HEK293 (cell line): Measurements from ENCODE around the gene GJC2.

Experiments
- EGR2 ChIP-seq: fragments of 450-650 bp; formaldehyde crosslinking; IDR thresholded peaks from 2 replicates; pipeline ENCODE4 v1.5.1; 2016; ENCODE audit warnings: low read depth, missing biosample characterization, missing genetic modification characterization
- KLF1 ChIP-seq: fragments of 450-650 bp; formaldehyde crosslinking; IDR thresholded peaks from 2 replicates; pipeline ENCODE4 v1.5.1; 2016; ENCODE audit warnings: missing biosample characterization, missing genetic modification characterization
- KLF7 ChIP-seq: fragments of 450-650 bp; formaldehyde crosslinking; IDR thresholded peaks from 2 replicates; pipeline ENCODE4 v1.5.1; 2016; ENCODE audit warnings: missing biosample characterization, missing genetic modification characterization, borderline replicate concordance
- KLF8 ChIP-seq: fragments of 450-650 bp; formaldehyde crosslinking; IDR thresholded peaks from 2 replicates; pipeline ENCODE4 v1.5.1; 2016; ENCODE audit warnings: missing biosample characterization, missing genetic modification characterization
- OVOL3 ChIP-seq: fragments of 450-650 bp; formaldehyde crosslinking; IDR thresholded peaks from 2 replicates; pipeline ENCODE4 v1.5.1; 2016; ENCODE audit warnings: missing biosample characterization, missing genetic modification characterization
- PRDM1 ChIP-seq: fragments of 450-650 bp; formaldehyde crosslinking; IDR thresholded peaks from 2 replicates; pipeline ENCODE4; 2016; ENCODE audit warnings: missing biosample characterization, missing genetic modification characterization
- TCF7L2 ChIP-seq: IDR thresholded peaks from 2 replicates; pipeline ENCODE4 v1.6.1; 2011; ENCODE audit warnings: low read depth, mild to moderate bottlenecking, inconsistent platforms, low read length, moderate library complexity, borderline replicate concordance
- WT1 ChIP-seq: fragments of 450-650 bp; formaldehyde crosslinking; IDR thresholded peaks from 2 replicates; pipeline ENCODE4 v1.5.1; 2016; ENCODE audit warnings: missing biosample characterization, missing genetic modification characterization
- YY1 ChIP-seq: fragments of 450-650 bp; formaldehyde crosslinking; IDR thresholded peaks from 2 replicates; pipeline ENCODE4 v1.5.1; 2018; ENCODE audit warnings: missing biosample characterization, missing genetic modification characterization
- ZFHX2 ChIP-seq: fragments of 450-650 bp; formaldehyde crosslinking; conservative IDR thresholded peaks from 2 replicates; pipeline ENCODE4 v1.5.1; 2016; ENCODE audit warnings: missing biosample characterization, missing genetic modification characterization
- ZFP69B ChIP-seq: fragments of 450-650 bp; formaldehyde crosslinking; IDR thresholded peaks from 2 replicates; pipeline ENCODE4 v1.5.1; 2016; ENCODE audit warnings: missing biosample characterization, missing genetic modification characterization
- ZNF138 ChIP-seq: fragments of 450-650 bp; formaldehyde crosslinking; IDR thresholded peaks from 2 replicates; pipeline ENCODE4 v1.5.1; 2016; ENCODE audit warnings: missing biosample characterization, missing genetic modification characterization, borderline replicate concordance
- ZNF2 ChIP-seq: fragments of 450-650 bp; formaldehyde crosslinking; IDR thresholded peaks from 2 replicates; pipeline ENCODE4 v1.5.1; 2016; ENCODE audit warnings: missing biosample characterization, missing genetic modification characterization
- ZNF211 ChIP-seq: fragments of 450-650 bp; formaldehyde crosslinking; IDR thresholded peaks from 2 replicates; pipeline ENCODE4 v1.5.1; 2016; ENCODE audit warnings: low read depth, missing biosample characterization, missing genetic modification characterization
- ZNF423 ChIP-seq: fragments of 450-650 bp; formaldehyde crosslinking; IDR thresholded peaks from 2 replicates; pipeline ENCODE4 v1.5.1; 2016; ENCODE audit warnings: missing biosample characterization, missing genetic modification characterization
- ZNF501 ChIP-seq: fragments of 450-650 bp; formaldehyde crosslinking; IDR thresholded peaks from 2 replicates; pipeline ENCODE4 v1.5.1; 2016; ENCODE audit warnings: missing biosample characterization, missing genetic modification characterization
- ZNF514 ChIP-seq: fragments of 450-650 bp; formaldehyde crosslinking; IDR thresholded peaks from 2 replicates; pipeline ENCODE4 v1.5.1; 2016; ENCODE audit warnings: missing biosample characterization, missing genetic modification characterization
- ZNF600 ChIP-seq: fragments of 450-650 bp; formaldehyde crosslinking; IDR thresholded peaks from 2 replicates; pipeline ENCODE4 v1.5.1; 2016; ENCODE audit warnings: missing biosample characterization, missing genetic modification characterization
- ZSCAN30 ChIP-seq: fragments of 450-650 bp; IDR thresholded peaks from 2 replicates; pipeline ENCODE4 v1.5.1; 2018; ENCODE audit warnings: missing biosample characterization, mild to moderate bottlenecking, missing genetic modification characterization, moderate library complexity
- TF ChIP-seq, protein P1 (sequence below): fragments of 450-650 bp; formaldehyde crosslinking; IDR thresholded peaks from 2 replicates; pipeline ENCODE4 v1.5.1; 2016; ENCODE audit warnings: missing biosample characterization, missing genetic modification characterization
- TF ChIP-seq, protein P2 (sequence below): fragments of 450-650 bp; formaldehyde crosslinking; IDR thresholded peaks from 2 replicates; pipeline ENCODE4 v1.5.1; 2017; ENCODE audit warnings: missing biosample characterization, missing genetic modification characterization
- TF ChIP-seq, protein P3 (sequence below): fragments of 450-650 bp; formaldehyde crosslinking; IDR thresholded peaks from 2 replicates; pipeline ENCODE4 v1.5.1; 2017; ENCODE audit warnings: missing biosample characterization, mild to moderate bottlenecking, missing genetic modification characterization, moderate library complexity
- TF ChIP-seq, protein P4 (sequence below): fragments of 450-650 bp; formaldehyde crosslinking; conservative IDR thresholded peaks from 2 replicates; pipeline ENCODE4 v1.5.1; 2016; ENCODE audit warnings: low read depth, missing biosample characterization, missing genetic modification characterization
- TF ChIP-seq, protein P5 (sequence below): IDR thresholded peaks from 2 replicates; pipeline ENCODE4 v1.6.1; 2011; ENCODE audit warnings: mild to moderate bottlenecking, low read depth, low read length, borderline replicate concordance
- TF ChIP-seq, protein P6 (sequence below): fragments of 450-650 bp; formaldehyde crosslinking; IDR thresholded peaks from 2 replicates; pipeline ENCODE4 v1.5.1; 2016; ENCODE audit warnings: missing biosample characterization, missing genetic modification characterization

GJC2 gene

DNA sequence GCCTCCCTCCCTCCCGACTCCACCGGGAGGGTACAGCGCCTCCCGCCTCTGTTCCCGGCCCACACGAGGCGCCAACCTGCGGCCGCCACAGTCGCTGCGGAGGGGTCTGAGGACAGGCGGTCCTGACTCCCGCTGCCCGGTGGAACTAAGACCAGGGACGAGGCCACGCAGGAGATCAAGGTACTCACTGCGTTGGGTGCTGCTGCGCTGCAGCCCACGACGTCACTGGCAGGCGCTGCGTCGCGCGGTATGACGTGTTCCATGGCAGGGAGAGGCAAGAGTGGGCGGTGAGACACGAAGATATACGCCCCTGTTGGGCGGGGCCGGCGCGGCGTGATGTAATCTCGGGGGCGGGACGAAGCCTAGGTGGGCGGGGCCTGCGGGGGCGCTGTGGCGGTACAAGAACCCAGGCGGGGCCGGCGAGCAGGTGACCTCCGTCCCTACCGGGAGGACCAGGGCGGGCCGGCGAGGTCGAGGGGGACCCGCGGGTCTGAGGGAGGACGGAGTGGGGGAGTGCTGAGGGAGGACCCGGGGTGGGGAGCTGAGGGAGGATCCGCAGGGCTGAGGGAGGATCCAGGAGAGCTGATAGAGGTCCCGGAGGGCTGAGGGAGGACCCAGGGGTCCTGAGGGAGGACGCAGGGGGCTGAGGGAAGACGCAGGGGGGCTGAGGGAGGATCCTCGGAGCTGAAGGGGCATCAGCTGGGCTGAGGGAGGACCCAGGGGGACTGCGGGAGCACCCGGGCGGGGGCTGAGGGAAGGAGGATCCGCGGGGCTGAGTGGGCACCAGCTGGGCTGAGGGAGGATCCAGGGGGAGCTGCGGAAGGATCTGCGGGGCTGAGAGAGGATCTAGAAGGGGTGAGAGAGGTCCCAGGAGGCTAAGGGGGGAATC is 40.4 kb upstream of the GJC2 start, which contains the start of gene MRPL55 (continued):
- TF ChIP-seq, protein P1, sequence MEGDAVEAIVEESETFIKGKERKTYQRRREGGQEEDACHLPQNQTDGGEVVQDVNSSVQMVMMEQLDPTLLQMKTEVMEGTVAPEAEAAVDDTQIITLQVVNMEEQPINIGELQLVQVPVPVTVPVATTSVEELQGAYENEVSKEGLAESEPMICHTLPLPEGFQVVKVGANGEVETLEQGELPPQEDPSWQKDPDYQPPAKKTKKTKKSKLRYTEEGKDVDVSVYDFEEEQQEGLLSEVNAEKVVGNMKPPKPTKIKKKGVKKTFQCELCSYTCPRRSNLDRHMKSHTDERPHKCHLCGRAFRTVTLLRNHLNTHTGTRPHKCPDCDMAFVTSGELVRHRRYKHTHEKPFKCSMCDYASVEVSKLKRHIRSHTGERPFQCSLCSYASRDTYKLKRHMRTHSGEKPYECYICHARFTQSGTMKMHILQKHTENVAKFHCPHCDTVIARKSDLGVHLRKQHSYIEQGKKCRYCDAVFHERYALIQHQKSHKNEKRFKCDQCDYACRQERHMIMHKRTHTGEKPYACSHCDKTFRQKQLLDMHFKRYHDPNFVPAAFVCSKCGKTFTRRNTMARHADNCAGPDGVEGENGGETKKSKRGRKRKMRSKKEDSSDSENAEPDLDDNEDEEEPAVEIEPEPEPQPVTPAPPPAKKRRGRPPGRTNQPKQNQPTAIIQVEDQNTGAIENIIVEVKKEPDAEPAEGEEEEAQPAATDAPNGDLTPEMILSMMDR: peak; percentile 96
- TF ChIP-seq TCF7L2 (no peak), ZNF514 (no peak), OVOL3 (tag by site-specific recombination) (peak; percentile 52; the same call in 1 of the 2 replicates), ZNF138 (no peak), EGR2 (tag by site-specific recombination) (peak; percentile 97), ZSCAN30 (0 out of 2 replicates have a peak, but pooled peaks have one; percentile 25), YY1 (tag by site-specific recombination) (peak; percentile 57), KLF1 (peak; percentile 98), ZNF501 (tag by site-specific recombination) (peak; percentile 99), ZNF423 (tag by site-specific recombination) (peak; percentile 89; the same call in 1 of the 2 replicates), PRDM1 (no peak), ZNF600 (tag by site-specific recombination) (peak; percentile 83), ZFP69B (tag by site-specific recombination) (peak; percentile 52; the same call in 1 of the 2 replicates), KLF8 (tag by site-specific recombination) (peak; percentile 100), ZFHX2 (tag by site-specific recombination) (peak; percentile 99), KLF7 (peak; percentile 86; the same call in 1 of the 2 replicates), ZNF2 (peak; percentile 86), WT1 (tag by site-specific recombination) (peak; percentile 96), ZNF211 (tag by site-specific recombination) (no peak)
- TF ChIP-seq, protein P2, sequence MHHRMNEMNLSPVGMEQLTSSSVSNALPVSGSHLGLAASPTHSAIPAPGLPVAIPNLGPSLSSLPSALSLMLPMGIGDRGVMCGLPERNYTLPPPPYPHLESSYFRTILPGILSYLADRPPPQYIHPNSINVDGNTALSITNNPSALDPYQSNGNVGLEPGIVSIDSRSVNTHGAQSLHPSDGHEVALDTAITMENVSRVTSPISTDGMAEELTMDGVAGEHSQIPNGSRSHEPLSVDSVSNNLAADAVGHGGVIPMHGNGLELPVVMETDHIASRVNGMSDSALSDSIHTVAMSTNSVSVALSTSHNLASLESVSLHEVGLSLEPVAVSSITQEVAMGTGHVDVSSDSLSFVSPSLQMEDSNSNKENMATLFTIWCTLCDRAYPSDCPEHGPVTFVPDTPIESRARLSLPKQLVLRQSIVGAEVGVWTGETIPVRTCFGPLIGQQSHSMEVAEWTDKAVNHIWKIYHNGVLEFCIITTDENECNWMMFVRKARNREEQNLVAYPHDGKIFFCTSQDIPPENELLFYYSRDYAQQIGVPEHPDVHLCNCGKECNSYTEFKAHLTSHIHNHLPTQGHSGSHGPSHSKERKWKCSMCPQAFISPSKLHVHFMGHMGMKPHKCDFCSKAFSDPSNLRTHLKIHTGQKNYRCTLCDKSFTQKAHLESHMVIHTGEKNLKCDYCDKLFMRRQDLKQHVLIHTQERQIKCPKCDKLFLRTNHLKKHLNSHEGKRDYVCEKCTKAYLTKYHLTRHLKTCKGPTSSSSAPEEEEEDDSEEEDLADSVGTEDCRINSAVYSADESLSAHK (tag by site-specific recombination): no peak
- TF ChIP-seq, protein P3, sequence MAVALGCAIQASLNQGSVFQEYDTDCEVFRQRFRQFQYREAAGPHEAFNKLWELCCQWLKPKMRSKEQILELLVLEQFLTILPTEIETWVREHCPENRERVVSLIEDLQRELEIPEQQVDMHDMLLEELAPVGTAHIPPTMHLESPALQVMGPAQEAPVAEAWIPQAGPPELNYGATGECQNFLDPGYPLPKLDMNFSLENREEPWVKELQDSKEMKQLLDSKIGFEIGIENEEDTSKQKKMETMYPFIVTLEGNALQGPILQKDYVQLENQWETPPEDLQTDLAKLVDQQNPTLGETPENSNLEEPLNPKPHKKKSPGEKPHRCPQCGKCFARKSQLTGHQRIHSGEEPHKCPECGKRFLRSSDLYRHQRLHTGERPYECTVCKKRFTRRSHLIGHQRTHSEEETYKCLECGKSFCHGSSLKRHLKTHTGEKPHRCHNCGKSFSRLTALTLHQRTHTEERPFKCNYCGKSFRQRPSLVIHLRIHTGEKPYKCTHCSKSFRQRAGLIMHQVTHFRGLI (tag by site-specific recombination): 0 out of 2 replicates have a peak, but pooled peaks have one; percentile 22
- TF ChIP-seq, protein P4, sequence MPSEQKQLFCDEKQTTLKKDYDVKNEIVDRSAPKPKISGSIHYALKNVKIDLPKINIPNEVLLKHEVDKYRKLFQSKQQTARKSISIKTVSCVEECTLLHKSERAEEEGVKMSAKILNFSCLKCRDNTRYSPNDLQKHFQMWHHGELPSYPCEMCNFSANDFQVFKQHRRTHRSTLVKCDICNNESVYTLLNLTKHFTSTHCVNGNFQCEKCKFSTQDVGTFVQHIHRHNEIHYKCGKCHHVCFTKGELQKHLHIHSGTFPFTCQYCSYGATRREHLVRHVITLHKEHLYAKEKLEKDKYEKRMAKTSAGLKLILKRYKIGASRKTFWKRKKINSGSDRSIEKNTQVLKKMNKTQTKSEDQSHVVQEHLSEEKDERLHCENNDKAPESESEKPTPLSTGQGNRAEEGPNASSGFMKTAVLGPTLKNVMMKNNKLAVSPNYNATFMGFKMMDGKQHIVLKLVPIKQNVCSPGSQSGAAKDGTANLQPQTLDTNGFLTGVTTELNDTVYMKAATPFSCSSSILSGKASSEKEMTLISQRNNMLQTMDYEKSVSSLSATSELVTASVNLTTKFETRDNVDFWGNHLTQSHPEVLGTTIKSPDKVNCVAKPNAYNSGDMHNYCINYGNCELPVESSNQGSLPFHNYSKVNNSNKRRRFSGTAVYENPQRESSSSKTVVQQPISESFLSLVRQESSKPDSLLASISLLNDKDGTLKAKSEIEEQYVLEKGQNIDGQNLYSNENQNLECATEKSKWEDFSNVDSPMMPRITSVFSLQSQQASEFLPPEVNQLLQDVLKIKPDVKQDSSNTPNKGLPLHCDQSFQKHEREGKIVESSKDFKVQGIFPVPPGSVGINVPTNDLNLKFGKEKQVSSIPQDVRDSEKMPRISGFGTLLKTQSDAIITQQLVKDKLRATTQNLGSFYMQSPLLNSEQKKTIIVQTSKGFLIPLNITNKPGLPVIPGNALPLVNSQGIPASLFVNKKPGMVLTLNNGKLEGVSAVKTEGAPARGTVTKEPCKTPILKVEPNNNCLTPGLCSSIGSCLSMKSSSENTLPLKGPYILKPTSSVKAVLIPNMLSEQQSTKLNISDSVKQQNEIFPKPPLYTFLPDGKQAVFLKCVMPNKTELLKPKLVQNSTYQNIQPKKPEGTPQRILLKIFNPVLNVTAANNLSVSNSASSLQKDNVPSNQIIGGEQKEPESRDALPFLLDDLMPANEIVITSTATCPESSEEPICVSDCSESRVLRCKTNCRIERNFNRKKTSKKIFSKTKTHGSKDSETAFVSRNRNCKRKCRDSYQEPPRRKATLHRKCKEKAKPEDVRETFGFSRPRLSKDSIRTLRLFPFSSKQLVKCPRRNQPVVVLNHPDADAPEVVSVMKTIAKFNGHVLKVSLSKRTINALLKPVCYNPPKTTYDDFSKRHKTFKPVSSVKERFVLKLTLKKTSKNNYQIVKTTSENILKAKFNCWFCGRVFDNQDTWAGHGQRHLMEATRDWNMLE (tag by site-specific recombination): no peak
- TF ChIP-seq, protein P5, sequence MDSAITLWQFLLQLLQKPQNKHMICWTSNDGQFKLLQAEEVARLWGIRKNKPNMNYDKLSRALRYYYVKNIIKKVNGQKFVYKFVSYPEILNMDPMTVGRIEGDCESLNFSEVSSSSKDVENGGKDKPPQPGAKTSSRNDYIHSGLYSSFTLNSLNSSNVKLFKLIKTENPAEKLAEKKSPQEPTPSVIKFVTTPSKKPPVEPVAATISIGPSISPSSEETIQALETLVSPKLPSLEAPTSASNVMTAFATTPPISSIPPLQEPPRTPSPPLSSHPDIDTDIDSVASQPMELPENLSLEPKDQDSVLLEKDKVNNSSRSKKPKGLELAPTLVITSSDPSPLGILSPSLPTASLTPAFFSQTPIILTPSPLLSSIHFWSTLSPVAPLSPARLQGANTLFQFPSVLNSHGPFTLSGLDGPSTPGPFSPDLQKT: no peak
- TF ChIP-seq, protein P6, sequence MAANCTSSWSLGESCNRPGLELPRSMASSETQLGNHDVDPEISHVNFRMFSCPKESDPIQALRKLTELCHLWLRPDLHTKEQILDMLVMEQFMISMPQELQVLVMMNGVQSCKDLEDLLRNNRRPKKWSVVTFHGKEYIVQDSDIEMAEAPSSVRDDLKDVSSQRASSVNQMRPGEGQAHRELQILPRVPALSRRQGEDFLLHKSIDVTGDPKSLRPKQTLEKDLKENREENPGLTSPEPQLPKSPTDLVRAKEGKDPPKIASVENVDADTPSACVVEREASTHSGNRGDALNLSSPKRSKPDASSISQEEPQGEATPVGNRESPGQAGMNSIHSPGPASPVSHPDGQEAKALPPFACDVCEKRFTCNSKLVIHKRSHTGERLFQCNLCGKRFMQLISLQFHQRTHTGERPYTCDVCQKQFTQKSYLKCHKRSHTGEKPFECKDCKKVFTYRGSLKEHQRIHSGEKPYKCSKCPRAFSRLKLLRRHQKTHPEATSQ (tag by site-specific recombination): peak; percentile 12; the same call in 1 of the 2 replicates
